Measurements from ENCODE around the gene CEP112. TPM values are rescaled to one million over a fixed set of nuclear protein-coding genes. Genes with fewer than 3 reads are reported as not detected.

Gene CEP112
- total and polyA plus RNA-seq, 9 of the 15 experiments (the other 6 are each of a cell fraction or from before 2014, with no cell fraction given): 0.84 TPM; not detected in 8

GRCh38 chr17:66032082-66032712, 159.7 kb downstream of the CEP112 start:
- Histone ChIP-seq H3K9me1 (ENCODE audit: control insufficient read depth, insufficient read depth, low read length) (no peaks in the 10 kb centered on the region), H4K20me1 (replicated peaks; ENCODE audit: control insufficient read depth, insufficient read depth, low read length) (no peaks in the 10 kb centered on the region), H3K27me3 (ENCODE audit: control insufficient read depth in 2 of 2, insufficient read depth in 2 of 2, low read length in 2 of 2) (no peaks in the 10 kb centered on the region), H3K79me2 (ENCODE audit: control insufficient read depth, insufficient read depth, low read length) (no peaks in the 10 kb centered on the region), H3K27ac (ENCODE audit: extremely low read depth, low read depth, low read length) (no peak overlapping the region), H3K9me3 (replicated peaks; ENCODE audit: control insufficient read depth, insufficient read depth, low read depth, low read length) (no peaks in the 10 kb centered on the region), H3K4me2 (ENCODE audit: insufficient read depth, low read length) (no peak overlapping the region), H3K9ac (ENCODE audit: insufficient read depth in 1 of 2, low read depth in 2 of 2, low read length in 2 of 2) (no peak overlapping the region), H2AFZ (ENCODE audit: low read depth, low read length) (no peak overlapping the region), H3K36me3 (ENCODE audit: control insufficient read depth, insufficient read depth, low read length) (no peaks in the 10 kb centered on the region), H3K4me1 (replicated peaks in 1 of 2; ENCODE audit: control insufficient read depth in 2 of 2, insufficient read depth in 2 of 2, low read length in 2 of 2) (no peaks in the 10 kb centered on the region), H3K4me3 (no peak overlapping the region)
- ATAC-seq (no peak), FAIRE-seq (no peak), DNase-seq (ENCODE audit: extremely low read depth in 1 of 4, low spot score in 3 of 4) (no peak)
- in situ Hi-C loops (cut with MboI) (no loop called here), intact Hi-C loops (cut with micrococcal nuclease) (no loop called here)
- POLR2A ChIA-PET: no interaction called here
- TF ChIP-seq GATAD2B (IDR thresholded peaks at IDR 0.05; ENCODE audit: borderline replicate concordance) (no peak), MAFF (IDR thresholded peaks at IDR 0.05; ENCODE audit: low read length) (no peak), NR2F6 (CRISPR knock-in tag; IDR thresholded peaks at IDR 0.05) (no peak), RAD51 (IDR thresholded peaks at IDR 0.05; ENCODE audit: borderline replicate concordance, low read depth) (no peak), SP2 (IDR thresholded peaks at IDR 0.05; ENCODE audit: extremely low read depth, low read depth, low read length, poor library complexity, severe bottlenecking) (no peak)
- TF ChIP-seq, protein P1, sequence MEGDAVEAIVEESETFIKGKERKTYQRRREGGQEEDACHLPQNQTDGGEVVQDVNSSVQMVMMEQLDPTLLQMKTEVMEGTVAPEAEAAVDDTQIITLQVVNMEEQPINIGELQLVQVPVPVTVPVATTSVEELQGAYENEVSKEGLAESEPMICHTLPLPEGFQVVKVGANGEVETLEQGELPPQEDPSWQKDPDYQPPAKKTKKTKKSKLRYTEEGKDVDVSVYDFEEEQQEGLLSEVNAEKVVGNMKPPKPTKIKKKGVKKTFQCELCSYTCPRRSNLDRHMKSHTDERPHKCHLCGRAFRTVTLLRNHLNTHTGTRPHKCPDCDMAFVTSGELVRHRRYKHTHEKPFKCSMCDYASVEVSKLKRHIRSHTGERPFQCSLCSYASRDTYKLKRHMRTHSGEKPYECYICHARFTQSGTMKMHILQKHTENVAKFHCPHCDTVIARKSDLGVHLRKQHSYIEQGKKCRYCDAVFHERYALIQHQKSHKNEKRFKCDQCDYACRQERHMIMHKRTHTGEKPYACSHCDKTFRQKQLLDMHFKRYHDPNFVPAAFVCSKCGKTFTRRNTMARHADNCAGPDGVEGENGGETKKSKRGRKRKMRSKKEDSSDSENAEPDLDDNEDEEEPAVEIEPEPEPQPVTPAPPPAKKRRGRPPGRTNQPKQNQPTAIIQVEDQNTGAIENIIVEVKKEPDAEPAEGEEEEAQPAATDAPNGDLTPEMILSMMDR (IDR thresholded peaks at IDR 0.05 in 2 of 3, conservative IDR thresholded peaks at IDR 0.05 in 1 of 3; ENCODE audit: insufficient read depth in 2 of 3, low read depth in 1 of 3, low read length in 3 of 3): no peak
- TF ChIP-seq, protein P2, sequence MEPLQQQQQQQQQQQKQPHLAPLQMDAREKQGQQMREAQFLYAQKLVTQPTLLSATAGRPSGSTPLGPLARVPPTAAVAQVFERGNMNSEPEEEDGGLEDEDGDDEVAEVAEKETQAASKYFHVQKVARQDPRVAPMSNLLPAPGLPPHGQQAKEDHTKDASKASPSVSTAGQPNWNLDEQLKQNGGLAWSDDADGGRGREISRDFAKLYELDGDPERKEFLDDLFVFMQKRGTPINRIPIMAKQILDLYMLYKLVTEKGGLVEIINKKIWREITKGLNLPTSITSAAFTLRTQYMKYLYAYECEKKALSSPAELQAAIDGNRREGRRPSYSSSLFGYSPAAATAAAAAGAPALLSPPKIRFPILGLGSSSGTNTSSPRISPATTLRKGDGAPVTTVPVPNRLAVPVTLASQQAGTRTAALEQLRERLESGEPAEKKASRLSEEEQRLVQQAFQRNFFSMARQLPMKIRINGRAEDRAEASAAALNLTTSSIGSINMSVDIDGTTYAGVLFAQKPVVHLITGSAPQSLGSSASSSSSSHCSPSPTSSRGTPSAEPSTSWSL (CRISPR knock-in tag; IDR thresholded peaks at IDR 0.05; ENCODE audit: borderline replicate concordance): no peak
- WGBS (ENCODE audit: insufficient coverage, low coverage, missing lambda C conversion rate): 0% methylated on average over 2 of the region's 2 CpGs
- CTCF ChIA-PET (ENCODE audit: low intra/inter-chr PET ratio): no interaction called here
- no TSS peak for BruUV-seq (replicated peaks)
